HL-60 (cell line): ENCODE data around the gene PDE11A.

ENCODE experiments used
- CTCF ChIP-seq: IDR thresholded peaks from one replicate; pipeline ENCODE4 v1.5.1; 2011; ENCODE audit warnings: low read length, control low read depth, inconsistent platforms; ENCODE audit not compliant: insufficient read depth
- GABPA ChIP-seq: IDR thresholded peaks from 2 replicates; pipeline ENCODE4 v1.6.1; 2012; ENCODE audit warnings: low read depth
- POLR2AphosphoS5 ChIP-seq: IDR thresholded peaks from 2 replicates; pipeline ENCODE4 v1.6.1; 2012; ENCODE audit warnings: low read depth
- REST ChIP-seq: IDR thresholded peaks from 2 replicates; pipeline ENCODE4 v1.6.1; 2012; ENCODE audit warnings: low read depth; ENCODE audit not compliant: insufficient replicate concordance
- SPI1 ChIP-seq: IDR thresholded peaks from 2 replicates; pipeline ENCODE4 v1.6.1; 2012; ENCODE audit warnings: low read depth, mild to moderate bottlenecking, borderline replicate concordance

GRCh38 chr2:177883177-177883576 lies 189.4 kb downstream of the PDE11A start:
- TF ChIP-seq POLR2AphosphoS5 (no peak), CTCF (no peak), GABPA (no peak), REST (no peak), SPI1 (no peak)
